ENCODE measurements around the gene PTPRA. TPM values are rescaled to one million over a fixed set of nuclear protein-coding genes. Genes with fewer than 3 reads are reported as not detected.
"Not testable (repeated sequence)": the region's sequence is repeated elsewhere in the genome, so short reads cannot be mapped to it uniquely, and the experiment has no call there.

Gene PTPRA
- polyA plus RNA-seq, 1 experiment = 46.2 TPM

GRCh38 chr20:2892376-2892775, 19.1 kb downstream of the PTPRA start:
- Histone ChIP-seq H3K4me3 (ENCODE audit: low read depth, low read length) (no peak overlapping the region), H3K27me3 (ENCODE audit: control insufficient read depth, insufficient read depth, low read length) (no peaks in the 10 kb centered on the region), H3K36me3 (ENCODE audit: control insufficient read depth, insufficient read depth, low read length) (no peaks in the 10 kb centered on the region)
- no peak for DNase-seq (ENCODE audit: low read depth)
- ChIA-PET POLR2A (no interaction called here), CTCF (no interaction called here)
- no peak for TF ChIP-seq CTCF (IDR thresholded peaks at IDR 0.05; ENCODE audit: insufficient read depth, low read depth, low read length)

GRCh38 chr20:2894221-2894620, 20.9 kb downstream of the PTPRA start:
- CTCF ChIA-PET = no interaction called here
- TF ChIP-seq CTCF (IDR thresholded peaks at IDR 0.05; ENCODE audit: insufficient read depth, low read depth, low read length) = no peak

GRCh38 chr20:2895154-2895553, 21.9 kb downstream of the PTPRA start:
- H3K4me3 ChIP-seq (ENCODE audit: low read depth, low read length); CTCF ChIA-PET; H3K27me3 ChIP-seq (ENCODE audit: control insufficient read depth, insufficient read depth, low read length); DNase-seq (ENCODE audit: low read depth); H3K36me3 ChIP-seq (ENCODE audit: control insufficient read depth, insufficient read depth, low read length); POLR2A ChIA-PET: not testable (repeated sequence)

More at GRCh38 chr20:2894221-2894620, 20.9 kb downstream of the PTPRA start:
- POLR2A ChIA-PET = no interaction called here
- Histone ChIP-seq H3K27me3 (ENCODE audit: control insufficient read depth, insufficient read depth, low read length) (no peaks in the 10 kb centered on the region), H3K4me3 (ENCODE audit: low read depth, low read length) (no peak overlapping the region), H3K36me3 (ENCODE audit: control insufficient read depth, insufficient read depth, low read length) (no peaks in the 10 kb centered on the region)
- no peak for DNase-seq (ENCODE audit: low read depth)

GRCh38 chr20:2899243-2899642, 26.0 kb downstream of the PTPRA start:
- TF ChIP-seq CTCF (IDR thresholded peaks at IDR 0.05; ENCODE audit: insufficient read depth, low read depth, low read length) = no peak
- ChIA-PET POLR2A (no interaction called here), CTCF (no interaction called here)
- no peak overlapping the region for H3K4me3 ChIP-seq (ENCODE audit: low read depth, low read length)
- no peak for DNase-seq (ENCODE audit: low read depth)
- no peaks in the 10 kb centered on the region for H3K36me3 ChIP-seq (ENCODE audit: control insufficient read depth, insufficient read depth, low read length)
- no peaks in the 10 kb centered on the region for H3K27me3 ChIP-seq (ENCODE audit: control insufficient read depth, insufficient read depth, low read length)

DNA sequence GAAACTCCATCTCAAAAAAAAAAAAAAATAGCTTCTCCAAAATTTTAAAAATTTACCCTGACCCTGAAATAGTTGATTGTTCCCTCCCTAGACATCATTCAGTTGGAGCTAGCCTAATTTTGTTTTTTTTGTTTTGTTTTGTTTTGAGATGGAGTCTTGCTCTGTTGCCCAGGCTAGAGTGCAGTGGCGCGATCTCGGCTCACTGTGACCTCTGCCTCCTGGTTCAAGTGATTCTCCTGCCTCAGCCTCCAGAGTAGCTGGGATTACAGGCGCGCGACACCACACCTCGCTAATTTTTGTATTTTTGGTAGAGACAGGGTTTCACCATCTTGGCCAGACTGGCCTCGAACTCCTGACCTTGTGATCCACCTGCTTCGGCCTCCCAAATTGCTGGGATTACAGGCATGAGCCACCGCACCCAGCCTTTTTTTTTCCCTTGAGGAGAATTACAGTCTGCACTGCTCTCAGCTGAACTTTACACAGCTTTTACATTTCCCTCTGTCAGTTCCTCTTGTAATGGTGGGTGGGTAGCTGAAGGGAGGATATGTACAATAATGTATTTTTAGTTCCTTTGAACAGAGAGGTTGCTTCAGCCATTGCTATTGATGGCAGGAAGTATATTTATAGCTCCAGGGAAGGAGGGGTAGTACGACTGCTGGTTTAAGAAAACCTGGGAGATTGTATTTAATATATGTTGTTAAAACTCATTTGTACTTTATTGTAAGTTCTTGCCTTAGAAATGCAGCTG, 27.7 kb downstream of the PTPRA start:
- TF ChIP-seq CTCF (IDR thresholded peaks at IDR 0.05; ENCODE audit: insufficient read depth, low read depth, low read length) = no peak
- Histone ChIP-seq H3K36me3 (ENCODE audit: control insufficient read depth, insufficient read depth, low read length) (no peaks in the 10 kb centered on the region), H3K4me3 (ENCODE audit: low read depth, low read length) (no peak overlapping the region), H3K27me3 (ENCODE audit: control insufficient read depth, insufficient read depth, low read length) (no peaks in the 10 kb centered on the region)
- DNase-seq (ENCODE audit: low read depth) = no peak
- POLR2A ChIA-PET = no interaction called here
- CTCF ChIA-PET = interaction anchor here (1.5 to 2.1 kb wide), 2 partner anchors 17 to 23 kb away, joined by 4 to 7 read pairs; no protein-coding TSS in a partner anchor

- Histone ChIP-seq H3K27me3 (ENCODE audit: control insufficient read depth, insufficient read depth, low read length) (no peaks in the 10 kb centered on the region), H3K36me3 (ENCODE audit: control insufficient read depth, insufficient read depth, low read length) (no peaks in the 10 kb centered on the region), H3K4me3 (ENCODE audit: low read depth, low read length) (no peak overlapping the region)
- TF ChIP-seq CTCF (IDR thresholded peaks at IDR 0.05; ENCODE audit: insufficient read depth, low read depth, low read length) = no peak
- CTCF ChIA-PET = interaction anchor here (2.1 kb wide), 1 partner anchor 16 kb away, joined by 7 read pairs; no protein-coding TSS in a partner anchor
- DNase-seq (ENCODE audit: low read depth) = no peak
- POLR2A ChIA-PET = no interaction called here
These were observed 29.0 kb downstream of the PTPRA start for GRCh38 chr20:2902291-2902690.
